Mesothelial cell of epicardium (in vitro differentiated cells): Measurements from ENCODE around the gene CARD8. TPM values are rescaled to one million over a fixed set of nuclear protein-coding genes. Genes with fewer than 3 reads are reported as not detected.

Source experiments
- DNase-seq, 2 experiments: peaks; one replicate each; pipeline ENCODE4 v3.0.0; 2021; ENCODE audit warnings: low spot score in 2 of 2; ENCODE audit not compliant: unreplicated experiment in 2 of 2
- H3K27ac Mint-ChIP-seq: 2 replicates; pipeline ENCODE4 v1.8.0; 2021; ENCODE audit warnings: mixed read lengths
- H3K27me3 Mint-ChIP-seq: 2 replicates; pipeline ENCODE4 v1.8.0; 2021; ENCODE audit warnings: low read depth, mixed read lengths
- H3K36me3 Mint-ChIP-seq: 2 replicates; pipeline ENCODE4 v1.8.0; 2021; ENCODE audit warnings: mixed read lengths
- H3K4me1 Mint-ChIP-seq: 2 replicates; pipeline ENCODE4 v1.8.0; 2021; ENCODE audit warnings: mixed read lengths
- H3K4me3 Mint-ChIP-seq: 2 replicates; pipeline ENCODE4 v1.8.0; 2021; ENCODE audit warnings: mild to moderate bottlenecking, moderate library complexity, mixed read lengths
- H3K9me3 Mint-ChIP-seq: 2 replicates; pipeline ENCODE4 v1.8.0; 2021; ENCODE audit warnings: mixed read lengths
- total RNA-seq: library from RNA; stranded (reverse); gene quantifications from 3 replicates; pipeline ENCODE4 v1.2.1, GENCODE V29; 2021
- TF ChIP-seq, protein P1 (sequence below): fragments of 200-600 bp; sonication (generic); IDR thresholded peaks from one replicate; pipeline ENCODE4 v1.5.0; 2021; ENCODE audit warnings: antibody characterized with exemption; ENCODE audit not compliant: unreplicated experiment

Gene CARD8
- total RNA-seq, 1 donor from 2014 or later: 51.5 TPM

DNA sequence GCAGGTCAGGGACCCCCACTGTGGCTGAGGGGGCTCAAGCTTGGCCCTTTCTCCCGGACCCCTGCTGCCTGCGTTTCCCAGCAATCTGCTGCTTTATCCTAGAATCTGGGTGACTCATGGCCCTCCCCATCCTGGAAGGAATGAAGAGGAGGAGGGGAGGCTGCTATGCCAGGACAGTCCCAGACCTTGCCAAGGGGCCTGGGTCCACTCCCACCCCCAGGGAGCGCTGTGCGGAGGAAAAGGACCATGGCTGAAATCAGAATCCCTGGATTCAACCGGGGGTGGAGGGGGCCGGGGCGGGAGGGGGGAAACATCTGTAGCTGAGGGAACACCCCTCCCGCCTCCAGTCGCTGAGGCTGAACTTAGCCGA is 34.7 kb upstream of the CARD8 start:
- no peak for DNase-seq
- no peak overlapping the region for H3K27ac Mint-ChIP-seq
- TF ChIP-seq, protein P1, sequence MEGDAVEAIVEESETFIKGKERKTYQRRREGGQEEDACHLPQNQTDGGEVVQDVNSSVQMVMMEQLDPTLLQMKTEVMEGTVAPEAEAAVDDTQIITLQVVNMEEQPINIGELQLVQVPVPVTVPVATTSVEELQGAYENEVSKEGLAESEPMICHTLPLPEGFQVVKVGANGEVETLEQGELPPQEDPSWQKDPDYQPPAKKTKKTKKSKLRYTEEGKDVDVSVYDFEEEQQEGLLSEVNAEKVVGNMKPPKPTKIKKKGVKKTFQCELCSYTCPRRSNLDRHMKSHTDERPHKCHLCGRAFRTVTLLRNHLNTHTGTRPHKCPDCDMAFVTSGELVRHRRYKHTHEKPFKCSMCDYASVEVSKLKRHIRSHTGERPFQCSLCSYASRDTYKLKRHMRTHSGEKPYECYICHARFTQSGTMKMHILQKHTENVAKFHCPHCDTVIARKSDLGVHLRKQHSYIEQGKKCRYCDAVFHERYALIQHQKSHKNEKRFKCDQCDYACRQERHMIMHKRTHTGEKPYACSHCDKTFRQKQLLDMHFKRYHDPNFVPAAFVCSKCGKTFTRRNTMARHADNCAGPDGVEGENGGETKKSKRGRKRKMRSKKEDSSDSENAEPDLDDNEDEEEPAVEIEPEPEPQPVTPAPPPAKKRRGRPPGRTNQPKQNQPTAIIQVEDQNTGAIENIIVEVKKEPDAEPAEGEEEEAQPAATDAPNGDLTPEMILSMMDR: no peak
- peaks cover 3% of the 10 kb centered on the region for H3K27me3 Mint-ChIP-seq
- peaks cover 24% of the 10 kb centered on the region for H3K36me3 Mint-ChIP-seq
- H3K9me3 Mint-ChIP-seq: peaks cover 13% of the 10 kb centered on the region
- H3K4me3 Mint-ChIP-seq: peak overlapping the region; percentile 73
- peaks cover 8% of the 10 kb centered on the region for H3K4me1 Mint-ChIP-seq

DNA sequence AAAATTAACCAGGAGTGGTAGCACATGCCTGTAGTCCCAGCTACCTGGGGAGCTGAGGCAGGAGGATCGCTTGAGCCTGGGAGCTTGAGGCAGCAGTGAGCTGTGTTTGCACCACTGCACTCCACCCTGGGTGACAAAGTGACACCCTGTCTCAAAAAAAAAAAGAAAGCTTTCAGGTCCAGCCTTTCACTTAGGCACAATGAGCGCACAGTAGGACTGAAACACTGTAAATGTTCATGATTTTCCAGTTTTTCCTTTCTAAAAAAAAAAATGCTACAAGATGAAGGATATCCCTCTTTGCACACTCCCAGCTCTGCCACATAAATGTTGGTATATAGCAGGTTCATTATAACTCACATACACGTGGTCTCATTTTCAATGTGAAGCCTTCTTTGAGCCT is 32.0 kb upstream of the CARD8 start:
- no peak for DNase-seq
- Mint-ChIP-seq H3K27me3 (peaks cover 3% of the 10 kb centered on the region), H3K4me1 (peaks cover 13% of the 10 kb centered on the region), H3K36me3 (peaks cover 46% of the 10 kb centered on the region), H3K4me3 (no peak overlapping the region), H3K27ac (no peak overlapping the region), H3K9me3 (peaks cover 13% of the 10 kb centered on the region)
- TF ChIP-seq, protein P1: no peak

DNA sequence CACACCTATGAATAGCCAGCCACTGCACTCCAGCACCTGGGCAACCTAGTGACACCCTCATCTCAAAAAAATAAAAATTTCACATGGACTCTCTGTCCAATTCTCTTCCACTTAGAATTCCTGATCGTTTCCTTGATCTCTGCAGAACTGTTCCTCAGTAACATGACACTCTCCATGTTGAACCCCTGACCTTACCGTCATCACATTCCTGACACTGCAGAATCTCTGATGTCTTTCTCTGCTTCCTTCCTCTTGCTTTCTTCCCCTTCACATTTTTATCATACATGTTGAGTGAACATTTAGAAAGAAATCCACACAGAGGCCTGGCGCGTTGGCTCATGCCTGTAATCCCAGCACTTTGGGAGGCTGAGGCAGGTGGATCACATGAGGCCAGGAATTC is 29.2 kb upstream of the CARD8 start:
- TF ChIP-seq, protein P1: no peak
- no peak for DNase-seq
- H3K4me3 Mint-ChIP-seq: no peak overlapping the region
- H3K27me3 Mint-ChIP-seq: no peaks in the 10 kb centered on the region
- H3K36me3 Mint-ChIP-seq: peaks cover 53% of the 10 kb centered on the region
- peaks cover 6% of the 10 kb centered on the region for H3K4me1 Mint-ChIP-seq
- peaks cover 13% of the 10 kb centered on the region for H3K9me3 Mint-ChIP-seq
- peak overlapping the region; percentile 56 for H3K27ac Mint-ChIP-seq

DNA sequence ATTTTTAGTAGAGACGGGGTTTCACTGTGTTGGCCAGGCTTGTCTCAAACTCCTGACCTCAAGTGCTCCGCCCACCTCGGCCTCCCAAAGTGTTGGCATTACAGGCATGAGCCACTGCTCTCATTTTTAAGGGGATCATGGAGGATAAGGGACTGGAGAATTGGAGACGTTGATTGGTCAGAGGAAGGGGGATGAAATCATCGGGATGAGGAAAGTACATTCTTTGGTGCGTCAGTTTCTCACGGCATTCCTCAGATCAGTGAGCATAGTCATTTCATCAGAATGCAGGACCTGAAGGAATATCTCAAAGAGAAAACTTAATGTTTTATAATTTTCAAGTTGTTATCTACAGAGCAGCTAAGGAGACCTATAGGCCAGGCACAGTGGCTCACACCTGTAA is 28.2 kb upstream of the CARD8 start:
- Mint-ChIP-seq H3K27ac (no peak overlapping the region), H3K4me1 (peaks cover 6% of the 10 kb centered on the region), H3K27me3 (no peaks in the 10 kb centered on the region), H3K9me3 (peaks cover 13% of the 10 kb centered on the region), H3K36me3 (peaks cover 50% of the 10 kb centered on the region), H3K4me3 (no peak overlapping the region)
- no peak for DNase-seq
- TF ChIP-seq, protein P1: no peak

DNA sequence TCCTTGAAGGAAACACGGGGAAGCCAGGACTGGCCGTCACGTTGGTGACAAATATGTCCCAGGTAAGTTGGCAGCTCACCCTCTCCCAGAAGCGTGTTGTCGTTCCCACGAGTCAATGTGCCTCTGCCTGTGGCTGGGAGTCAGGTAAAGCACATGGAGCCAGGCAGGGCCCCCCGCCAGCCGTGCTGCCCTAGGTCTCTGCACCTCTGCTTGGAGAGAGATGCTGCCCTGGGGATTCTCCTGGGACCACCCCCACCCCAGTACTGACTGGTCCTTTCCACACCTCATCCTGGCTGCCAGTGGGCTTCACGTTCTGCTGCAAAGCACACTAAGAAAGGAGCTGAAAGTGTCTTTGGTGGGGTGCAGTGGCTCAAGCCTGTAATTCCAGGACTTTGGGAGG is 24.0 kb upstream of the CARD8 start:
- H3K4me3 Mint-ChIP-seq: no peak overlapping the region
- no peaks in the 10 kb centered on the region for H3K27me3 Mint-ChIP-seq
- H3K4me1 Mint-ChIP-seq: peaks cover 2% of the 10 kb centered on the region
- H3K27ac Mint-ChIP-seq: no peak overlapping the region
- TF ChIP-seq, protein P1: no peak
- no peaks in the 10 kb centered on the region for H3K9me3 Mint-ChIP-seq
- H3K36me3 Mint-ChIP-seq: peaks cover 27% of the 10 kb centered on the region
- DNase-seq: no peak

DNA sequence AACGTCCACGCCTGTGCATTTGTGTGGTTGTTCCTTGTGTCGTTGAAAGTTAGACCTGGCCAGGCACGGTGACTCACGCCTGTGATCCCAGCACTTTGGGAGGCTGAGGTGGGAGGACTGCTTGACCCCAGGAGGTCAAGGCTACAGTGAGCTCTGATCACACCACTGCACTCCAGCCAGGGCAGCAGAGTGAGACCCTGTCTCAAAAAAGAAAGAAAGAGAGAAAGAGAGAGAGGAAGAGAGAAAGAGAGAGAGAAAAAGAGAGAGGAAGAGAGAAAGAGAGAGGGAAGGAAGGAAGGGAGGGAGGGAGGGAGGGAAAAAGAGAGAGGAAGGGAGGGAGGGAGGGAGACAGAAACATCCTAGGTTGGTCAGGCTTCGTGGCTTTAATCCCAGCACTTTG is 19.2 kb upstream of the CARD8 start:
- H3K4me3 Mint-ChIP-seq: no peak overlapping the region

More for the DNA sequence above, 19.2 kb upstream of the CARD8 start:
- TF ChIP-seq, protein P1: no peak
- Mint-ChIP-seq H3K27ac (no peak overlapping the region), H3K27me3 (no peaks in the 10 kb centered on the region), H3K4me1 (peaks cover 10% of the 10 kb centered on the region), H3K36me3 (peaks cover 4% of the 10 kb centered on the region), H3K9me3 (no peaks in the 10 kb centered on the region)
- no peak for DNase-seq
